ENCODE results near the gene CRISPLD2. TPM values are rescaled to one million over a fixed set of nuclear protein-coding genes. Genes with fewer than 3 reads are reported as not detected.

Gene CRISPLD2
- polyA plus RNA-seq, 1 donor from 2014 or later: 0.06 TPM

- Histone ChIP-seq H3K27ac (ENCODE audit: low read length) (no peak overlapping the region), H3K9me3 (ENCODE audit: low read length) (no peaks in the 10 kb centered on the region), H3K36me3 (ENCODE audit: insufficient read depth, low read length) (no peaks in the 10 kb centered on the region), H3K79me2 (replicated peaks; ENCODE audit: insufficient read depth, low read length) (no peaks in the 10 kb centered on the region), H2AFZ (ENCODE audit: low read depth, low read length) (no peak overlapping the region), H4K20me1 (ENCODE audit: insufficient read depth) (no peaks in the 10 kb centered on the region), H3K4me3 (ENCODE audit: low read length) (no peak overlapping the region), H3K27me3 (ENCODE audit: insufficient read depth, low read depth, low read length) (no peaks in the 10 kb centered on the region), H3K9me2 (ENCODE audit: insufficient read depth, low read length) (no peaks in the 10 kb centered on the region), H3K4me2 (ENCODE audit: low read length) (no peak overlapping the region), H3F3A (ENCODE audit: insufficient read depth, low read length, poor library complexity, severe bottlenecking) (no peaks in the 10 kb centered on the region), H3K9ac (ENCODE audit: low read length) (no peak overlapping the region)
- TF ChIP-seq MXI1 (conservative IDR thresholded peaks at IDR 0.05; ENCODE audit: poor library complexity, severe bottlenecking) (no peak), TAF1 (IDR thresholded peaks at IDR 0.05; ENCODE audit: low read depth) (no peak), RAD21 (conservative IDR thresholded peaks at IDR 0.05) (no peak), CTCF (IDR thresholded peaks at IDR 0.05; ENCODE audit: poor library complexity, severe bottlenecking) (no peak), EZH2 (IDR thresholded peaks at IDR 0.05; ENCODE audit: borderline replicate concordance, insufficient read depth, low read length, poor library complexity, severe bottlenecking) (no peak), POLR2AphosphoS5 (IDR thresholded peaks at IDR 0.05) (no peak), REST (IDR thresholded peaks at IDR 0.05; ENCODE audit: borderline replicate concordance) (no peak), SMC3 (conservative IDR thresholded peaks at IDR 0.05; ENCODE audit: poor library complexity) (no peak), EP300 (conservative IDR thresholded peaks at IDR 0.05; ENCODE audit: poor library complexity, severe bottlenecking) (no peak)
Observed at GRCh38 chr16:84878770-84879169, 59.0 kb downstream of the CRISPLD2 start.

GRCh38 chr16:84879569-84880487, 60.0 kb downstream of the CRISPLD2 start:
- Histone ChIP-seq H2AFZ (ENCODE audit: low read depth, low read length) (no peak overlapping the region), H3K79me2 (replicated peaks; ENCODE audit: insufficient read depth, low read length) (no peaks in the 10 kb centered on the region), H3K36me3 (ENCODE audit: insufficient read depth, low read length) (no peaks in the 10 kb centered on the region), H3K4me2 (ENCODE audit: low read length) (no peak overlapping the region), H4K20me1 (ENCODE audit: insufficient read depth) (no peaks in the 10 kb centered on the region), H3K4me3 (ENCODE audit: low read length) (no peak overlapping the region), H3K9me3 (ENCODE audit: low read length) (no peaks in the 10 kb centered on the region), H3K27ac (ENCODE audit: low read length) (no peak overlapping the region), H3K9me2 (ENCODE audit: insufficient read depth, low read length) (no peaks in the 10 kb centered on the region), H3F3A (ENCODE audit: insufficient read depth, low read length, poor library complexity, severe bottlenecking) (no peaks in the 10 kb centered on the region), H3K9ac (ENCODE audit: low read length) (no peak overlapping the region), H3K27me3 (ENCODE audit: insufficient read depth, low read depth, low read length) (no peaks in the 10 kb centered on the region)
- TF ChIP-seq RAD21 (conservative IDR thresholded peaks at IDR 0.05) (no peak), CTCF (IDR thresholded peaks at IDR 0.05; ENCODE audit: poor library complexity, severe bottlenecking) (no peak), SMC3 (conservative IDR thresholded peaks at IDR 0.05; ENCODE audit: poor library complexity) (no peak), EZH2 (IDR thresholded peaks at IDR 0.05; ENCODE audit: borderline replicate concordance, insufficient read depth, low read length, poor library complexity, severe bottlenecking) (no peak), REST (IDR thresholded peaks at IDR 0.05; ENCODE audit: borderline replicate concordance) (no peak), MXI1 (conservative IDR thresholded peaks at IDR 0.05; ENCODE audit: poor library complexity, severe bottlenecking) (no peak), TAF1 (IDR thresholded peaks at IDR 0.05; ENCODE audit: low read depth) (no peak), POLR2AphosphoS5 (IDR thresholded peaks at IDR 0.05) (no peak), EP300 (conservative IDR thresholded peaks at IDR 0.05; ENCODE audit: poor library complexity, severe bottlenecking) (no peak)
